K562 (cell line): ENCODE measurements around the gene CNMD. TPM values are rescaled to one million over a fixed set of nuclear protein-coding genes. Genes with fewer than 3 reads are reported as not detected.

ENCODE experiments used
- ARHGAP35 ChIP-seq: fragments of 450-650 bp; IDR thresholded peaks from 2 replicates; pipeline ENCODE4 v1.6.1; 2018; ENCODE audit not compliant: partially characterized antibody
- FUS ChIP-seq: fragments of 200-400 bp; formaldehyde crosslinking; optimal IDR thresholded peaks from 2 replicates; pipeline ENCODE3; 2017; ENCODE audit warnings: low read depth, low read length
- POLR2B ChIP-seq: fragments of 450-650 bp; IDR thresholded peaks from 2 replicates; pipeline ENCODE4 v1.6.1; 2018; ENCODE audit warnings: low read depth; ENCODE audit not compliant: partially characterized antibody
- POLR3A ChIP-seq: IDR thresholded peaks from 2 replicates; pipeline ENCODE4 v1.6.1; 2011; ENCODE audit warnings: borderline replicate concordance, mild to moderate bottlenecking, moderate library complexity; ENCODE audit not compliant: insufficient read length, insufficient read depth; ENCODE audit errors: extremely low read depth
- polyA plus RNA-seq, 8 experiments: library from polyadenylated mRNA; depleted of rRNA in 4 of 8; stranded (reverse) in 5 of 8; unstranded in 3 of 8; fragments of >200 nt; fragmentation: Nextera tagmentation in 2 of 8; fragmentation: Illumina TruSeq in 1 of 8; extraction: Ambion mirVana in 2 of 8; extraction: Trizol in 1 of 8; gene quantifications; 2 replicates each; pipeline versions ENCODE4 v1.2.1 to v1.2.3, GENCODE V29; 2011 to 2014; ENCODE audit warnings: inconsistent platforms in 1 of 8, missing spikeins in 1 of 8
- total RNA-seq, 7 experiments: library from RNA; depleted of rRNA in 6 of 7; stranded (reverse); fragments of >200 nt in 6 of 7; fragmentation: Illumina TruSeq in 2 of 7; extraction: Trizol in 2 of 7; gene quantifications; 2 replicates each; pipeline versions ENCODE4 v1.2.1 to v1.2.3, GENCODE V29; 2011 to 2021; ENCODE audit warnings: low replicate concordance in 1 of 7
- TF ChIP-seq, protein P1 (sequence below): fragments of 250-450 bp; sonication (Bioruptor Pico); IDR thresholded peaks from 2 replicates; pipeline ENCODE4 v1.9.0; 2021; ENCODE audit warnings: mild to moderate bottlenecking
- TF ChIP-seq, protein P2 (sequence below): sonication (generic); formaldehyde crosslinking; IDR thresholded peaks from 2 replicates; pipeline ENCODE4 v1.4.0; 2020; ENCODE audit warnings: mild to moderate bottlenecking, missing genetic modification reagents
- TF ChIP-seq, protein P3 (sequence below): fragments of 450-650 bp; IDR thresholded peaks from 2 replicates; pipeline ENCODE4 v1.6.1; 2016; ENCODE audit warnings: mild to moderate bottlenecking
- TF ChIP-seq, protein P4 (sequence below), 3 experiments: fragments of 200-800 bp in 1 of 3; fragments of 250-450 bp in 1 of 3; fragments of 450-650 bp in 1 of 3; sonication (Bioruptor Pico) in 1 of 3; sonication (Bioruptor generic) in 1 of 3; formaldehyde crosslinking in 1 of 3; IDR thresholded peaks; 2 replicates each; pipeline versions ENCODE4 v1.6.1 to v1.8.0; 2016 to 2022; ENCODE audit warnings: mild to moderate bottlenecking in 2 of 3, missing genetic modification characterization in 2 of 3, missing compliant biosample characterization in 1 of 3, moderate library complexity in 1 of 3
- TF ChIP-seq, protein P5 (sequence below): fragments of 250-450 bp; sonication (Bioruptor Pico); IDR thresholded peaks from 2 replicates; pipeline ENCODE4 v1.5.0; 2020; ENCODE audit warnings: mild to moderate bottlenecking
- TF ChIP-seq, protein P6 (sequence below): sonication (generic); formaldehyde crosslinking; IDR thresholded peaks from 2 replicates; pipeline ENCODE4 v1.8.1; 2023; ENCODE audit warnings: mild to moderate bottlenecking, missing genetic modification reagents
- TF ChIP-seq, protein P7 (sequence below): fragments of 450-650 bp; IDR thresholded peaks from 2 replicates; pipeline ENCODE4 v1.6.1; 2016

The CNMD gene
- total and polyA plus RNA-seq, 9 of the 15 experiments (the other 6 are each of a cell fraction or from before 2014, with no cell fraction given), result not detected

DNA sequence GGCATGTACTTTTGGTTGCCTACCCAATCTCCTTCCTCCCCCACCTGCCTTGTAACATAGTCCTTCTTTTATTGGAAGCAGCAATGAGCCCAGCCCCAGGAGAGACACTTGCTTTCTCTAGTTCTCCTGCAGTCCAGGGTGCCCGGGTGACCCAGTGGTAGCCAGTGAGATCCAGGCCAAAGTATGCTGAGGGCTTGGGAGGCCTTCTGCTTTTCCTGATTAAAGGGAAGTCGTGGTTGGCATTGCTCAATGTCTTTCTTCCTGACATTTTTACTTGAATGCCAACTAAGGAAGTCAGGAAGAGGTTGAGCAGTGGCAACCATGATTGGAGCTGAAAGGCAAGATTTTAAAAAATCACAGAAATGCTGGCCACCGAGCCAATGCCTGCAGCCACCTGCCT lies 25.7 kb downstream of the CNMD start (continued):
- TF ChIP-seq, protein P1, sequence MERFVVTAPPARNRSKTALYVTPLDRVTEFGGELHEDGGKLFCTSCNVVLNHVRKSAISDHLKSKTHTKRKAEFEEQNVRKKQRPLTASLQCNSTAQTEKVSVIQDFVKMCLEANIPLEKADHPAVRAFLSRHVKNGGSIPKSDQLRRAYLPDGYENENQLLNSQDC (CRISPR knock-in tag), result no peak
- TF ChIP-seq, protein P2, sequence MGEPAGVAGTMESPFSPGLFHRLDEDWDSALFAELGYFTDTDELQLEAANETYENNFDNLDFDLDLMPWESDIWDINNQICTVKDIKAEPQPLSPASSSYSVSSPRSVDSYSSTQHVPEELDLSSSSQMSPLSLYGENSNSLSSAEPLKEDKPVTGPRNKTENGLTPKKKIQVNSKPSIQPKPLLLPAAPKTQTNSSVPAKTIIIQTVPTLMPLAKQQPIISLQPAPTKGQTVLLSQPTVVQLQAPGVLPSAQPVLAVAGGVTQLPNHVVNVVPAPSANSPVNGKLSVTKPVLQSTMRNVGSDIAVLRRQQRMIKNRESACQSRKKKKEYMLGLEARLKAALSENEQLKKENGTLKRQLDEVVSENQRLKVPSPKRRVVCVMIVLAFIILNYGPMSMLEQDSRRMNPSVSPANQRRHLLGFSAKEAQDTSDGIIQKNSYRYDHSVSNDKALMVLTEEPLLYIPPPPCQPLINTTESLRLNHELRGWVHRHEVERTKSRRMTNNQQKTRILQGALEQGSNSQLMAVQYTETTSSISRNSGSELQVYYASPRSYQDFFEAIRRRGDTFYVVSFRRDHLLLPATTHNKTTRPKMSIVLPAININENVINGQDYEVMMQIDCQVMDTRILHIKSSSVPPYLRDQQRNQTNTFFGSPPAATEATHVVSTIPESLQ (CRISPR knock-in tag), result no peak
- TF ChIP-seq, protein P3, sequence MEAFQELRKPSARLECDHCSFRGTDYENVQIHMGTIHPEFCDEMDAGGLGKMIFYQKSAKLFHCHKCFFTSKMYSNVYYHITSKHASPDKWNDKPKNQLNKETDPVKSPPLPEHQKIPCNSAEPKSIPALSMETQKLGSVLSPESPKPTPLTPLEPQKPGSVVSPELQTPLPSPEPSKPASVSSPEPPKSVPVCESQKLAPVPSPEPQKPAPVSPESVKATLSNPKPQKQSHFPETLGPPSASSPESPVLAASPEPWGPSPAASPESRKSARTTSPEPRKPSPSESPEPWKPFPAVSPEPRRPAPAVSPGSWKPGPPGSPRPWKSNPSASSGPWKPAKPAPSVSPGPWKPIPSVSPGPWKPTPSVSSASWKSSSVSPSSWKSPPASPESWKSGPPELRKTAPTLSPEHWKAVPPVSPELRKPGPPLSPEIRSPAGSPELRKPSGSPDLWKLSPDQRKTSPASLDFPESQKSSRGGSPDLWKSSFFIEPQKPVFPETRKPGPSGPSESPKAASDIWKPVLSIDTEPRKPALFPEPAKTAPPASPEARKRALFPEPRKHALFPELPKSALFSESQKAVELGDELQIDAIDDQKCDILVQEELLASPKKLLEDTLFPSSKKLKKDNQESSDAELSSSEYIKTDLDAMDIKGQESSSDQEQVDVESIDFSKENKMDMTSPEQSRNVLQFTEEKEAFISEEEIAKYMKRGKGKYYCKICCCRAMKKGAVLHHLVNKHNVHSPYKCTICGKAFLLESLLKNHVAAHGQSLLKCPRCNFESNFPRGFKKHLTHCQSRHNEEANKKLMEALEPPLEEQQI, result no peak
- TF ChIP-seq, protein P4, sequence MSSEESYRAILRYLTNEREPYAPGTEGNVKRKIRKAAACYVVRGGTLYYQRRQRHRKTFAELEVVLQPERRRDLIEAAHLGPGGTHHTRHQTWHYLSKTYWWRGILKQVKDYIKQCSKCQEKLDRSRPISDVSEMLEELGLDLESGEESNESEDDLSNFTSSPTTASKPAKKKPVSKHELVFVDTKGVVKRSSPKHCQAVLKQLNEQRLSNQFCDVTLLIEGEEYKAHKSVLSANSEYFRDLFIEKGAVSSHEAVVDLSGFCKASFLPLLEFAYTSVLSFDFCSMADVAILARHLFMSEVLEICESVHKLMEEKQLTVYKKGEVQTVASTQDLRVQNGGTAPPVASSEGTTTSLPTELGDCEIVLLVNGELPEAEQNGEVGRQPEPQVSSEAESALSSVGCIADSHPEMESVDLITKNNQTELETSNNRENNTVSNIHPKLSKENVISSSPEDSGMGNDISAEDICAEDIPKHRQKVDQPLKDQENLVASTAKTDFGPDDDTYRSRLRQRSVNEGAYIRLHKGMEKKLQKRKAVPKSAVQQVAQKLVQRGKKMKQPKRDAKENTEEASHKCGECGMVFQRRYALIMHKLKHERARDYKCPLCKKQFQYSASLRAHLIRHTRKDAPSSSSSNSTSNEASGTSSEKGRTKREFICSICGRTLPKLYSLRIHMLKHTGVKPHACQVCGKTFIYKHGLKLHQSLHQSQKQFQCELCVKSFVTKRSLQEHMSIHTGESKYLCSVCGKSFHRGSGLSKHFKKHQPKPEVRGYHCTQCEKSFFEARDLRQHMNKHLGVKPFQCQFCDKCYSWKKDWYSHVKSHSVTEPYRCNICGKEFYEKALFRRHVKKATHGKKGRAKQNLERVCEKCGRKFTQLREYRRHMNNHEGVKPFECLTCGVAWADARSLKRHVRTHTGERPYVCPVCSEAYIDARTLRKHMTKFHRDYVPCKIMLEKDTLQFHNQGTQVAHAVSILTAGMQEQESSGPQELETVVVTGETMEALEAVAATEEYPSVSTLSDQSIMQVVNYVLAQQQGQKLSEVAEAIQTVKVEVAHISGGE (CRISPR knock-in tag; IDR thresholded peaks at IDR 0.05), result no peak
- no peak for TF ChIP-seq POLR3A
- TF ChIP-seq, protein P5, sequence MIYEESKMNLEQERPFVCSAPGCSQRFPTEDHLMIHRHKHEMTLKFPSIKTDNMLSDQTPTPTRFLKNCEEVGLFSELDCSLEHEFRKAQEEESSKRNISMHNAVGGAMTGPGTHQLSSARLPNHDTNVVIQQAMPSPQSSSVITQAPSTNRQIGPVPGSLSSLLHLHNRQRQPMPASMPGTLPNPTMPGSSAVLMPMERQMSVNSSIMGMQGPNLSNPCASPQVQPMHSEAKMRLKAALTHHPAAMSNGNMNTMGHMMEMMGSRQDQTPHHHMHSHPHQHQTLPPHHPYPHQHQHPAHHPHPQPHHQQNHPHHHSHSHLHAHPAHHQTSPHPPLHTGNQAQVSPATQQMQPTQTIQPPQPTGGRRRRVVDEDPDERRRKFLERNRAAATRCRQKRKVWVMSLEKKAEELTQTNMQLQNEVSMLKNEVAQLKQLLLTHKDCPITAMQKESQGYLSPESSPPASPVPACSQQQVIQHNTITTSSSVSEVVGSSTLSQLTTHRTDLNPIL (CRISPR knock-in tag), result no peak
- TF ChIP-seq, protein P6, sequence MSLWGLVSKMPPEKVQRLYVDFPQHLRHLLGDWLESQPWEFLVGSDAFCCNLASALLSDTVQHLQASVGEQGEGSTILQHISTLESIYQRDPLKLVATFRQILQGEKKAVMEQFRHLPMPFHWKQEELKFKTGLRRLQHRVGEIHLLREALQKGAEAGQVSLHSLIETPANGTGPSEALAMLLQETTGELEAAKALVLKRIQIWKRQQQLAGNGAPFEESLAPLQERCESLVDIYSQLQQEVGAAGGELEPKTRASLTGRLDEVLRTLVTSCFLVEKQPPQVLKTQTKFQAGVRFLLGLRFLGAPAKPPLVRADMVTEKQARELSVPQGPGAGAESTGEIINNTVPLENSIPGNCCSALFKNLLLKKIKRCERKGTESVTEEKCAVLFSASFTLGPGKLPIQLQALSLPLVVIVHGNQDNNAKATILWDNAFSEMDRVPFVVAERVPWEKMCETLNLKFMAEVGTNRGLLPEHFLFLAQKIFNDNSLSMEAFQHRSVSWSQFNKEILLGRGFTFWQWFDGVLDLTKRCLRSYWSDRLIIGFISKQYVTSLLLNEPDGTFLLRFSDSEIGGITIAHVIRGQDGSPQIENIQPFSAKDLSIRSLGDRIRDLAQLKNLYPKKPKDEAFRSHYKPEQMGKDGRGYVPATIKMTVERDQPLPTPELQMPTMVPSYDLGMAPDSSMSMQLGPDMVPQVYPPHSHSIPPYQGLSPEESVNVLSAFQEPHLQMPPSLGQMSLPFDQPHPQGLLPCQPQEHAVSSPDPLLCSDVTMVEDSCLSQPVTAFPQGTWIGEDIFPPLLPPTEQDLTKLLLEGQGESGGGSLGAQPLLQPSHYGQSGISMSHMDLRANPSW (CRISPR knock-in tag), result no peak
- no peak for TF ChIP-seq FUS
- no peak for TF ChIP-seq ARHGAP35
- no peak for TF ChIP-seq POLR2B
- TF ChIP-seq, protein P7, sequence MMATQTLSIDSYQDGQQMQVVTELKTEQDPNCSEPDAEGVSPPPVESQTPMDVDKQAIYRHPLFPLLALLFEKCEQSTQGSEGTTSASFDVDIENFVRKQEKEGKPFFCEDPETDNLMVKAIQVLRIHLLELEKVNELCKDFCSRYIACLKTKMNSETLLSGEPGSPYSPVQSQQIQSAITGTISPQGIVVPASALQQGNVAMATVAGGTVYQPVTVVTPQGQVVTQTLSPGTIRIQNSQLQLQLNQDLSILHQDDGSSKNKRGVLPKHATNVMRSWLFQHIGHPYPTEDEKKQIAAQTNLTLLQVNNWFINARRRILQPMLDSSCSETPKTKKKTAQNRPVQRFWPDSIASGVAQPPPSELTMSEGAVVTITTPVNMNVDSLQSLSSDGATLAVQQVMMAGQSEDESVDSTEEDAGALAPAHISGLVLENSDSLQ, result no peak
